HEK293 (cell line): ENCODE measurements around the gene GFI1.

Experiments
- CTCF ChIP-seq: fragments of 450-650 bp; formaldehyde crosslinking; IDR thresholded peaks from 2 replicates; pipeline ENCODE4 v1.5.1; 2016; ENCODE audit warnings: missing biosample characterization, missing genetic modification characterization
- HOXA7 ChIP-seq: sonication (generic); formaldehyde crosslinking; IDR thresholded peaks from 2 replicates; pipeline ENCODE4 v1.8.1; 2022; ENCODE audit warnings: missing genetic modification reagents, borderline replicate concordance
- KLF16 ChIP-seq: fragments of 450-650 bp; formaldehyde crosslinking; IDR thresholded peaks from 2 replicates; pipeline ENCODE4 v1.5.1; 2017; ENCODE audit warnings: missing biosample characterization, missing genetic modification characterization
- MZF1 ChIP-seq: fragments of 450-650 bp; formaldehyde crosslinking; IDR thresholded peaks from 2 replicates; pipeline ENCODE4 v1.5.1; 2017; ENCODE audit warnings: missing biosample characterization, missing genetic modification characterization, borderline replicate concordance
- REST ChIP-seq: fragments of 450-650 bp; formaldehyde crosslinking; IDR thresholded peaks from 2 replicates; pipeline ENCODE4 v1.5.1; 2016; ENCODE audit warnings: missing biosample characterization, missing genetic modification characterization
- SP2 ChIP-seq: fragments of 450-650 bp; formaldehyde crosslinking; IDR thresholded peaks from 2 replicates; pipeline ENCODE4 v1.5.1; 2016; ENCODE audit warnings: missing biosample characterization, missing genetic modification characterization
- SP7 ChIP-seq: fragments of 450-650 bp; formaldehyde crosslinking; IDR thresholded peaks from 2 replicates; pipeline ENCODE4 v1.5.1; 2016; ENCODE audit warnings: missing biosample characterization, missing genetic modification characterization
- ZNF510 ChIP-seq: fragments of 450-650 bp; formaldehyde crosslinking; IDR thresholded peaks from 2 replicates; pipeline ENCODE4 v1.5.1; 2018; ENCODE audit warnings: mild to moderate bottlenecking, missing genetic modification characterization, missing biosample characterization; ENCODE audit not compliant: insufficient replicate concordance
- ZNF639 ChIP-seq: fragments of 450-650 bp; formaldehyde crosslinking; IDR thresholded peaks from 2 replicates; pipeline ENCODE4 v1.5.1; 2016; ENCODE audit warnings: missing biosample characterization, missing genetic modification characterization

GRCh38 chr1:92458146-92458545 is 28.6 kb downstream of the GFI1 start:
- TF ChIP-seq CTCF (tag by site-specific recombination), result no peak
- TF ChIP-seq SP2 (tag by site-specific recombination), result no peak
- no peak for TF ChIP-seq KLF16 (tag by site-specific recombination)
- TF ChIP-seq SP7 (tag by site-specific recombination), result no peak
- TF ChIP-seq ZNF510 (tag by site-specific recombination), result no peak
- no peak for TF ChIP-seq REST (tag by site-specific recombination)
- TF ChIP-seq HOXA7, result no peak
- no peak for TF ChIP-seq MZF1
- TF ChIP-seq ZNF639, result no peak
